ENCODE results near the gene SELENON. TPM values are rescaled to one million over a fixed set of nuclear protein-coding genes. Genes with fewer than 3 reads are reported as not detected.

Gene SELENON
- total and polyA plus RNA-seq, 10 donors = 9.7 to 80.9 (median 56.7) TPM

DNA sequence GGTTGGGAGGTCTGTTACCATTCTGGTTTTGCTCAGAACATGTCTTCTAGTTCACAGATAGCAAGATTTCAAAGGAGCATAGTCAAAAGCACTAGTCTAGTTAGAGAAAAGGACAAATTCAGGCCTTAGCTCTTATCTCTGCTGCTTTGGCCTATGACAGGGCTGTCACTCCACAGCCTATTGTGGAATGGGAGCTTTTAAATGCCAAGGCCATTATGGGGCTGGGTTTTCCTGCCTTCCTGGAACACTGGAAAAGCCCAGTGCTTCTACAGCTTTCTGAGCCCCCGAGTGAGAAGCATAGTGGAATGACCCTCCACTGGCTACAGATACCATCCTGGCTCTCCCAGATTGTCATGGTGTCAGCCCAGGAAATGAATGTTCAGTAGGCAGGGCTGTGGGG, 29.1 kb downstream of the SELENON start:
- Histone ChIP-seq H3K4me1 (peaks cover 10 to 52% (median 12%) of the 10 kb centered on the region in 6 donors), H3K27me3 (replicated peaks in 1 of 7) (no peaks in the 10 kb centered on the region), H3K9me3 (no peaks in the 10 kb centered on the region), H3K27ac (peak overlapping the region in 7 of 8 donors; percentile 35 to 73 (median 61)), H3K36me3 (peaks cover 2 to 99% (median 76%) of the 10 kb centered on the region in 6 donors), H3K4me3 (no peak overlapping the region)
- no peak for DNase-seq
- WGBS, 5 donors = 60 to 90% (median 71%) methylated on average over 1 of the region's 1 CpG
- intact Hi-C loops (cut with DNase I; ENCODE audit: low total_unique reads) = loop anchor here (10.0 kb wide), 1 partner anchor 46 kb away; the partner anchor contains the start of gene PAQR7
- TF ChIP-seq POLR2A (IDR thresholded peaks at IDR 0.05) = no peak
- peak in 1 of 3 donors; percentile 26 for TF ChIP-seq POLR2AphosphoS5 (IDR thresholded peaks at IDR 0.05)

DNA sequence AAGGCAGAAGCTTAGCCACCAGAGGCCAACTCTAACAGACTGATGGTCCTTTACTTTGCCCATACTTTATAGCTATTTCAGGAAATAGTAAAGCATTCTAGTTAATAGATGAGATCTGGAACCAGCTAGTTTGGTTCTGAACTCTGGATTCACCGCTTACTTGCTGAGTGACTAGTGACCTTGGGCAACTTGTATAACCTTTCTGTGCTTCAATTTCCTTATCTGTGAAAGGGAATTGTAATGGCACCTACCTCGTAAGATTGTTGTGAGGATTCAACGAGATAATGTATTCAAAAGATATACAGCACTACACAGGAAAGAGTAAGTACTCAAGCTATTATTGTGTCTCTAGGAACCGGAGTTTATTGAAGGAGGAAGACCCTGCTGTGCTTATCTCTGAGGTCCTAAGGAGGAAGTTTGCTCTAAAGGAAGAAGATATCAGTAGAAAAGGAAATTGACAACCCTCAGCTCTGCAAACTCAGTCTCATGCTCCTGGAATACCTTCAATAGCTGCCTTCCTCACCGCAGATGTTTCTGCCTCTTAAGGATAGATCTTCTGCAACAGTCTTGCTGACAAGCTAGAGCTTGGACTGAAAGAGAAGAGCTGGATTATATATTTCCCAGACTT, 31.7 kb downstream of the SELENON start:
- intact Hi-C loops (cut with DNase I; ENCODE audit: low total_unique reads) = no loop called here

DNA sequence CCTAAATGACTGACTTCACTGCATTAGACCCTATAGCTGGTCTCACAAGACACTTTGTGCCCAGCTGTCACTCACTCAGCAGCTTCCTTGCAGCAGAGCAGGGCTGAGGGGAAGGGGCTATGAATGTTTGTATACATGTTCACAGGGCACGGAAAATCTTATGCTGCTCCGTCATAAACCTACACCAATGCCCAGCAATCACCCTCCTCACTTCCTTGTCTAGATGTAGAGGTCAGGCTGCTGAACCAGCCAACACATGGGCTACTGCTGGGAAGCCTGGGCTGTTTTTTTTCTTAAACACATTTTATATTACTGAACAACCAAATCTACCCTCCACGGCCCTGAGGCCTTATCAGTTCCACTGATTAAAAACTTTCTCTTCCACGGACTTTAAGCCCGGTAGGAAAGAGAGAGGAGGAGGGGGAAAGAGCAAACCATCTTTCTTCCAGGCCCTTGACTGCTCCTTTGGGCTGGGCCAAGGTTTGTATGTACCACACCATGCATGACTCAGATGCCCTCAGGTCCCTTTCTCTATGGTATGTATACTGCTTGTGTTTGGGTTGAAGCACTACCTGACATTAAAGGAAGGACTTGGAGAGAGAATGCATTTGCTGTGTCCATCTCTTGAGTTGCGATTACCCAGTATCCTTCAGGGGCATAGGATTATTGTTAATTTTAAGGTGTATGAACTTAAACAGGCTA, 32.5 kb downstream of the SELENON start:
- Histone ChIP-seq H3K27me3 (replicated peaks in 1 of 7) (no peaks in the 10 kb centered on the region), H3K9me3 (no peaks in the 10 kb centered on the region), H3K36me3 (peaks cover 0 to 92% (median 68%) of the 10 kb centered on the region in 6 donors), H3K27ac (peak overlapping the region in 2 of 8 donors; percentile 10 to 36), H3K4me3 (no peak overlapping the region), H3K4me1 (peaks cover 10 to 47% (median 12%) of the 10 kb centered on the region in 6 donors)
- intact Hi-C loops (cut with DNase I; ENCODE audit: low total_unique reads) = no loop called here
- TF ChIP-seq, protein P1, sequence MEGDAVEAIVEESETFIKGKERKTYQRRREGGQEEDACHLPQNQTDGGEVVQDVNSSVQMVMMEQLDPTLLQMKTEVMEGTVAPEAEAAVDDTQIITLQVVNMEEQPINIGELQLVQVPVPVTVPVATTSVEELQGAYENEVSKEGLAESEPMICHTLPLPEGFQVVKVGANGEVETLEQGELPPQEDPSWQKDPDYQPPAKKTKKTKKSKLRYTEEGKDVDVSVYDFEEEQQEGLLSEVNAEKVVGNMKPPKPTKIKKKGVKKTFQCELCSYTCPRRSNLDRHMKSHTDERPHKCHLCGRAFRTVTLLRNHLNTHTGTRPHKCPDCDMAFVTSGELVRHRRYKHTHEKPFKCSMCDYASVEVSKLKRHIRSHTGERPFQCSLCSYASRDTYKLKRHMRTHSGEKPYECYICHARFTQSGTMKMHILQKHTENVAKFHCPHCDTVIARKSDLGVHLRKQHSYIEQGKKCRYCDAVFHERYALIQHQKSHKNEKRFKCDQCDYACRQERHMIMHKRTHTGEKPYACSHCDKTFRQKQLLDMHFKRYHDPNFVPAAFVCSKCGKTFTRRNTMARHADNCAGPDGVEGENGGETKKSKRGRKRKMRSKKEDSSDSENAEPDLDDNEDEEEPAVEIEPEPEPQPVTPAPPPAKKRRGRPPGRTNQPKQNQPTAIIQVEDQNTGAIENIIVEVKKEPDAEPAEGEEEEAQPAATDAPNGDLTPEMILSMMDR (IDR thresholded peaks at IDR 0.05 in 8 of 11, conservative IDR thresholded peaks at IDR 0.05 in 3 of 11) = no peak
- TF ChIP-seq POLR2AphosphoS5 (IDR thresholded peaks at IDR 0.05) (no peak), POLR2A (IDR thresholded peaks at IDR 0.05) (no peak)
- no peak for DNase-seq
- WGBS, 5 donors = 72 to 79% (median 76%) methylated on average over 6 of the region's 6 CpGs

More for the DNA sequence above, 31.7 kb downstream of the SELENON start:
- Histone ChIP-seq H3K9me3 (no peaks in the 10 kb centered on the region), H3K36me3 (peaks cover 0 to 98% (median 76%) of the 10 kb centered on the region in 6 donors), H3K27ac (peak overlapping the region in 3 of 8 donors; percentile 5 to 36 (median 10)), H3K27me3 (replicated peaks in 1 of 7) (no peaks in the 10 kb centered on the region), H3K4me1 (peaks cover 10 to 47% (median 12%) of the 10 kb centered on the region in 6 donors), H3K4me3 (no peak overlapping the region)
- no peak for DNase-seq
- TF ChIP-seq POLR2A (IDR thresholded peaks at IDR 0.05) (no peak), POLR2AphosphoS5 (IDR thresholded peaks at IDR 0.05) (no peak)
- TF ChIP-seq, protein P1 (IDR thresholded peaks at IDR 0.05 in 8 of 11, conservative IDR thresholded peaks at IDR 0.05 in 3 of 11) = no peak
- 31 to 41% (median 33%) methylated on average over 5 of the region's 5 CpGs for WGBS, 5 donors

DNA sequence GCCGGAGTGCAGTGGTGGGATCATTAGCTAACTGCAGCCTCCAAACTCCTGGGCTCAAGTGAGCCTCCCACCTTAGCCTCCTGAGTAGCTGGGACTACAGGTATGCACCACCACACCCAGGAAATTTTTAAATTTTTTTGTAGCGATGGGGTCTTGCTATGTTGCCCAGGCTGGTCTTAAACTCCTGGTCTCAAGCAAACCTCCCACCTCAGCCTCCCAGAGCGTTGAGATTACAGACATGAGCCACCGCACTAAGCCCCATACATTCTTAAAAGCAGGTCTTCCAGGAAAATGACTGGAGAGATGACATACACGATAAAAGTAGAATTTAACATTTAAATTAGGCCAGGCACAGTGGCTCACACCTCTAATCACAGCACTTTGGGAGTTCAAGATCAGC, 33.2 kb downstream of the SELENON start:
- intact Hi-C loops (cut with DNase I; ENCODE audit: low total_unique reads) = no loop called here
- Histone ChIP-seq H3K27ac (no peak overlapping the region), H3K4me3 (no peak overlapping the region), H3K27me3 (replicated peaks in 1 of 7) (no peaks in the 10 kb centered on the region), H3K36me3 (peaks cover 0 to 85% (median 61%) of the 10 kb centered on the region in 6 donors), H3K9me3 (no peaks in the 10 kb centered on the region), H3K4me1 (peaks cover 10 to 45% (median 12%) of the 10 kb centered on the region in 6 donors)
- DNase-seq = no peak
- TF ChIP-seq, protein P1 (IDR thresholded peaks at IDR 0.05 in 8 of 11, conservative IDR thresholded peaks at IDR 0.05 in 3 of 11) = no peak
- no peak for TF ChIP-seq POLR2A (IDR thresholded peaks at IDR 0.05)
- 94 to 100% (median 98%) methylated on average over 5 of the region's 5 CpGs for WGBS, 5 donors
